ENCODE measurements around the gene HIF1A.
A peak's percentile ranks its signal among the peaks of the same experiment; 100 is the strongest.
"Not testable (repeated sequence)": the region's sequence is repeated elsewhere in the genome, so short reads cannot be mapped to it uniquely, and the experiment has no call there.

Gene HIF1A

GRCh38 chr14:61675291-61675690 lies 20.0 kb upstream of the HIF1A start:
- no peak for DNase-seq

GRCh38 chr14:61677479-61677878 lies 17.8 kb upstream of the HIF1A start:
- DNase-seq = no peak

GRCh38 chr14:61678975-61679374 lies 16.3 kb upstream of the HIF1A start:
- DNase-seq = no peak

- DNase-seq = no peak
Observed at GRCh38 chr14:61681413-61681812, 13.9 kb upstream of the HIF1A start.

GRCh38 chr14:61683108-61683507 lies 12.2 kb upstream of the HIF1A start:
- DNase-seq = no peak

GRCh38 chr14:61690039-61690438 lies 5.3 kb upstream of the HIF1A start:
- DNase-seq = no peak

- DNase-seq = no peak
Observed at GRCh38 chr14:61690982-61691381, 4.3 kb upstream of the HIF1A start.

GRCh38 chr14:61691495-61691894 lies 3.8 kb upstream of the HIF1A start:
- DNase-seq = no peak

GRCh38 chr14:61694039-61694438 lies 1.3 kb upstream of the HIF1A start:
- no peak for DNase-seq

GRCh38 chr14:61695695-61696527 lies 598 bp downstream of the HIF1A start:
- peak; percentile 56 for DNase-seq

GRCh38 chr14:61696753-61697318 lies 1.5 kb downstream of the HIF1A start:
- DNase-seq = no peak

GRCh38 chr14:61698206-61698980 lies 3.1 kb downstream of the HIF1A start:
- no peak for DNase-seq

- no peak for DNase-seq
Observed at GRCh38 chr14:61699027-61699426, 3.7 kb downstream of the HIF1A start.

GRCh38 chr14:61700104-61700886 lies 5.0 kb downstream of the HIF1A start:
- no peak for DNase-seq

- DNase-seq = no peak
Observed at GRCh38 chr14:61701946-61702345, 6.6 kb downstream of the HIF1A start.

GRCh38 chr14:61703342-61704129 lies 8.2 kb downstream of the HIF1A start:
- DNase-seq = no peak

- DNase-seq = no peak
Observed at GRCh38 chr14:61704554-61704953, 9.2 kb downstream of the HIF1A start.

- DNase-seq = no peak
Observed at GRCh38 chr14:61705017-61705416, 9.7 kb downstream of the HIF1A start.

- no peak for DNase-seq
Observed at GRCh38 chr14:61706096-61706690, 10.9 kb downstream of the HIF1A start.

GRCh38 chr14:61707774-61708173 lies 12.5 kb downstream of the HIF1A start:
- DNase-seq = not testable (repeated sequence)

GRCh38 chr14:61708693-61709092 lies 13.4 kb downstream of the HIF1A start:
- DNase-seq = not testable (repeated sequence)
